Skin epidermis (tissue), 12 donors: ENCODE data around the gene PLCB2.
A peak's percentile ranks its signal among the peaks of the same experiment; 100 is the strongest.

Source experiments
- H3K27ac ChIP-seq, 21 experiments: fragments of 200-600 bp; sonication (generic) in 11 of 21; one replicate each; pipeline ENCODE4 v1.5.0; 2020; ENCODE audit warnings: mild to moderate bottlenecking in 3 of 21, inconsistent platforms in 2 of 21, moderate library complexity in 2 of 21
- H3K4me3 ChIP-seq, 7 experiments: fragments of 200-600 bp; sonication (generic) in 2 of 7; one replicate each; pipeline ENCODE4 v1.5.0; 2020; ENCODE audit warnings: inconsistent platforms in 2 of 7, mild to moderate bottlenecking in 2 of 7, moderate library complexity in 1 of 7

PLCB2 gene

GRCh38 chr15:40330368-40330836 is 22.7 kb upstream of the PLCB2 start:
- Histone ChIP-seq H3K4me3 (no peak overlapping the region), H3K27ac (peak overlapping the region in 3 of 21 experiments; percentile 9 to 16 (median 12))

- Histone ChIP-seq H3K27ac (peak overlapping the region in 1 of 21 experiments; percentile 12), H3K4me3 (no peak overlapping the region)
These were observed 22.1 kb upstream of the PLCB2 start for GRCh38 chr15:40329804-40330203.

- H3K27ac ChIP-seq: no peak overlapping the region
- H3K4me3 ChIP-seq: no peak overlapping the region
These were observed 21.0 kb upstream of the PLCB2 start for GRCh38 chr15:40328751-40329150.

GRCh38 chr15:40328176-40328575 is 20.4 kb upstream of the PLCB2 start:
- Histone ChIP-seq H3K4me3 (no peak overlapping the region), H3K27ac (no peak overlapping the region)

GRCh38 chr15:40327457-40327856 is 19.7 kb upstream of the PLCB2 start:
- H3K4me3 ChIP-seq: no peak overlapping the region
- no peak overlapping the region for H3K27ac ChIP-seq

- peak overlapping the region in 1 of 7 experiments; percentile 76 for H3K4me3 ChIP-seq
- H3K27ac ChIP-seq: no peak overlapping the region
These were observed 18.0 kb upstream of the PLCB2 start for GRCh38 chr15:40325700-40326099.

GRCh38 chr15:40325188-40325587 is 17.5 kb upstream of the PLCB2 start:
- Histone ChIP-seq H3K4me3 (peak overlapping the region in 5 of 7 experiments; percentile 61 to 76 (median 72)), H3K27ac (peak overlapping the region in 4 of 21 experiments; percentile 75 to 82 (median 78))

GRCh38 chr15:40323953-40324937 is 16.5 kb upstream of the PLCB2 start:
- Histone ChIP-seq H3K27ac (peak overlapping the region in 20 of 21 experiments; percentile 17 to 82 (median 75)), H3K4me3 (peak overlapping the region; percentile 61 to 81 (median 72))

- H3K4me3 ChIP-seq: peak within 1 kb of the TSS; percentile 61 to 81 (median 72)
- H3K27ac ChIP-seq: peak within 1 kb of the TSS in 20 of 21 experiments; percentile 17 to 82 (median 75)
These were observed 15.7 kb upstream of the PLCB2 start, which contains the start of gene INAFM2 for GRCh38 chr15:40323239-40323952. Gene INAFM2, plus strand, starts transcription at chr15:40323692. Its CDS starts 364 bp downstream, at chr15:40324056.

GRCh38 chr15:40322531-40323238 is 14.9 kb upstream of the PLCB2 start:
- Histone ChIP-seq H3K4me3 (peak overlapping the region; percentile 33 to 81 (median 68)), H3K27ac (peak overlapping the region in 7 of 21 experiments; percentile 0 to 62 (median 33))

- no peak overlapping the region for H3K4me3 ChIP-seq
- no peak overlapping the region for H3K27ac ChIP-seq
These were observed 13.2 kb upstream of the PLCB2 start for GRCh38 chr15:40320931-40321371.

- no peak overlapping the region for H3K4me3 ChIP-seq
- H3K27ac ChIP-seq: no peak overlapping the region
These were observed 12.7 kb upstream of the PLCB2 start for GRCh38 chr15:40320409-40320808.

GRCh38 chr15:40317580-40317979 is 9.8 kb upstream of the PLCB2 start:
- no peak overlapping the region for H3K4me3 ChIP-seq
- no peak overlapping the region for H3K27ac ChIP-seq

- Histone ChIP-seq H3K27ac (no peak overlapping the region), H3K4me3 (no peak overlapping the region)
These were observed 9.2 kb upstream of the PLCB2 start for GRCh38 chr15:40316931-40317330.

GRCh38 chr15:40314723-40315276 is 7.1 kb upstream of the PLCB2 start:
- H3K27ac ChIP-seq: no peak overlapping the region
- H3K4me3 ChIP-seq: no peak overlapping the region

GRCh38 chr15:40313531-40314398 is 6.0 kb upstream of the PLCB2 start:
- H3K27ac ChIP-seq: peak overlapping the region in 1 of 21 experiments; percentile 52
- no peak overlapping the region for H3K4me3 ChIP-seq

- H3K27ac ChIP-seq: no peak overlapping the region
- H3K4me3 ChIP-seq: no peak overlapping the region
These were observed 4.8 kb upstream of the PLCB2 start for GRCh38 chr15:40312370-40313158.
